GM21737 (cell line): ENCODE measurements around the gene HELZ2.
"Not testable (repeated sequence)": the region's sequence is repeated elsewhere in the genome, so short reads cannot be mapped to it uniquely, and the experiment has no call there.

Source experiments
- ATAC-seq: cut with Tn5 transposase; IDR thresholded peaks from one replicate; pipeline ENCODE4 v1.9.1; 2021; ENCODE audit warnings: mild to moderate bottlenecking, moderate library complexity; ENCODE audit not compliant: unreplicated experiment

HELZ2 gene

GRCh38 chr20:63579017-63579694 is 5.1 kb upstream of the HELZ2 start:
- ATAC-seq = no peak

DNA sequence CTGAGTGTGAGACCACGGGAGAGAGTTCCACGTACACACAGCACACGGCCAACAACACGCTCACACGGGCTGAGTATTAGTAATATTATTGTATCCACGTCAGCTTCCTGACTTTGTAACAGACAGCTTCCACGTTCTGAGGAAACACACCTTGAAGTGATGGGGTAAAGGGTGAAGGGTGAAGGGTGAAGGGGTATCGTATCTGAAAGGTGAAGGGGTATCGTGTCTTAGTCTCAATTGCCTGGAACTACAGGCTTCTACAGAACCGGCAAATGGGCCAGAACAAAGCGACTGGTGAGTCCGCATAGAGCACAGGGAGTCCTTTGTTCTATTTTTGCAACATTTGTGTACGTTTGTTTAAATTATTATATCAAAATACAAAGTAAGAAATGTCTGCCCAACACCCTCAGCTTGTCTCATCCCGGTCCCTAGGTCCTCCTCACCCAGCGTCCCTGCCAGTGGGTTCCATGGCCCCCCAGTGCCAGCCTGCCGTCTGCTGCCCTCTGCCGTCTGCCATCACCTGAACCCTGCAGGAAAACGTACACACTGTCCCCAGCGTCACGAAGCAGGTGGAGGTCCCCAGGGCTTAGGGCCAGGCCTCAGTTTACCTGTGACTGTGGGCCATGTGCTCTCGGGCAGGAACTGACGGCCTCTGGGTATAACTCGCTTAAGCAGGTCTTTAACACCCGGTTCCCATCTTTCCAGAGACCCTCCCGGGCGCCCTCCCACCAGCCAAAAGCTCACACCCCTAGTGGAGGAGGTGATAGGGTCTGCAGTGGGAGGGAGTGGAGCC is 4.4 kb upstream of the HELZ2 start:
- ATAC-seq = no peak

- ATAC-seq = no peak
Observed at GRCh38 chr20:63577317-63577894, 3.4 kb upstream of the HELZ2 start.

DNA sequence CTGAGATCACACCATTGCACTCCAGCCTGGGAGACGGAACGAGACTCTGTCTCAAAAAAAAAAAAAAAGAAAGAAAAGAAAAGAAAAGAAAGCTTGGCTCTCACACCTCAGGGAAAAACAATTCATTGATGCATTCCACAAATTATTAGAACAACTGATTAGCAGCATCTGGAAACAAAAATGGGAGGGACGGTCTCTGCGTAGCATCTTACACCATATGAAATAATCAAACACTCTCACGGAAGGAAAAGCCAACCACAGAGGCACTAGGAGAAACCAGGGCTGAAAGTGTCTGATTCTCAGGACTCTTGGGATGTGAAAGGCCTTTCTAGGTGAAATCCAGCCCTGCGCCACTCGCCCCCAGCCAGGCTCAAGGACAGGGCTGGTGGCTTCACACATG is 2.3 kb upstream of the HELZ2 start:
- no peak for ATAC-seq

GRCh38 chr20:63574829-63575743 is 1.0 kb upstream of the HELZ2 start:
- ATAC-seq = no peak

DNA sequence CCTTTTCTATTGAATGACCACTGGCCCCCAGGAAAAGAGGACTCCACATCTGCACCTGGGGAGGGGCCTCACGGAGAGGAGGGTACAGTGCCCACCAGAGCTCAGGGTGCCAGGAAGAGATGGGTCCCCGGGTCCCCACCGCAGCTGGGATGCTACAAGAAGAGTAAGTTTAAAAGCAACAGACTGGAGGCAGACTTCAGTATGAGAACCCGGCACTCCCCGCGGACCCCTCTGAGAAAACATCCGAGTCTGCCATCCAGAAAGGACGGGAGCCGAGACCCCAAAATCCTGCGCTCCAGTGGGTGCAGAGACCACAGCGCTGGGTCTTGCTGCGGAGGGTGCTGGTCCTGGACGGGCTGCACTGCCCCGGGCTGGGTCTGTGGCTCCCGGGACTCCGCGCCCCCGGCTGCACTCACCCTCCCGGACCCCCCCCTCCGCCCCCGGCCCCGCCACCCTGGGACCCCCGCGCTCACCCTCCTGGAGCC is 350 bp downstream of the HELZ2 start:
- no peak for ATAC-seq

- ATAC-seq = no peak
Observed at GRCh38 chr20:63572788-63573646, 1.0 kb downstream of the HELZ2 start.

DNA sequence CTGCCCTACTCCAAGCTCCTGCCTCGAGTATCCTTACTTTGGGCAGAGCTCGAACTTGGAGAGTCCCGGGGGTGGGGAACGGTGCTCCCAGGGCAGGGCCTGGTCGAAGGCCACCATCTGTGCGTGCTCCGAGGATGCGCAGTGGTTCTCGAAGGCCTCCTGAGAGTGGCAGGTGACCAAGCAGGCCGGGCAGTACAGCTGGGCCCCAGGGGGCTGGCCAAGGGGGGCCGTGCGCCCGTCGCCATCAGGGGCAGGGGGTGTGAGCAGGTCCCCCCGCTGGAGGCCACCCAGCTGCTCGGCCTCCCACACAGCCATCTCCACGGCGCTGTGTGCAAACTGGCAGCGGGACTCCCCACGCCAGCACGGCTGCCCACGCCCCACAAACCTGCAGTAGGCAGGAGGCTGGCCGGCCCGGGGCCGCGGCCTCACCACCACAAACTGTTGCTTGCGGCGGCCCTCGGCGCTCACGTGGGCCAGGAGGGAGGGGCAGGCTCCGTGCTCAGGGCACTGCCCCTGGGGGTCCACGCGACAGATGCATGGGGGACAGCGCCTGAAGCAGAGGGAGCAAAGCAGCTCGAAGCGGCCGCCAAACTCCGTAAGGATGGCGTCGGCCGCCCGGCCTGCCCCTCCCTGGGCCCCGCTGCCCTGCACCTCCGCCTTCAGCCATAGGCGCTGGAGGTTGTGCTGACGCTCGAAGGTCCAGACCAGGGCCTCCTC is 1.8 kb downstream of the HELZ2 start:
- ATAC-seq = no peak

- not testable (repeated sequence) for ATAC-seq
Observed at GRCh38 chr20:63571087-63571478, 3.0 kb downstream of the HELZ2 start.

GRCh38 chr20:63570281-63571086 is 3.6 kb downstream of the HELZ2 start:
- no peak for ATAC-seq

DNA sequence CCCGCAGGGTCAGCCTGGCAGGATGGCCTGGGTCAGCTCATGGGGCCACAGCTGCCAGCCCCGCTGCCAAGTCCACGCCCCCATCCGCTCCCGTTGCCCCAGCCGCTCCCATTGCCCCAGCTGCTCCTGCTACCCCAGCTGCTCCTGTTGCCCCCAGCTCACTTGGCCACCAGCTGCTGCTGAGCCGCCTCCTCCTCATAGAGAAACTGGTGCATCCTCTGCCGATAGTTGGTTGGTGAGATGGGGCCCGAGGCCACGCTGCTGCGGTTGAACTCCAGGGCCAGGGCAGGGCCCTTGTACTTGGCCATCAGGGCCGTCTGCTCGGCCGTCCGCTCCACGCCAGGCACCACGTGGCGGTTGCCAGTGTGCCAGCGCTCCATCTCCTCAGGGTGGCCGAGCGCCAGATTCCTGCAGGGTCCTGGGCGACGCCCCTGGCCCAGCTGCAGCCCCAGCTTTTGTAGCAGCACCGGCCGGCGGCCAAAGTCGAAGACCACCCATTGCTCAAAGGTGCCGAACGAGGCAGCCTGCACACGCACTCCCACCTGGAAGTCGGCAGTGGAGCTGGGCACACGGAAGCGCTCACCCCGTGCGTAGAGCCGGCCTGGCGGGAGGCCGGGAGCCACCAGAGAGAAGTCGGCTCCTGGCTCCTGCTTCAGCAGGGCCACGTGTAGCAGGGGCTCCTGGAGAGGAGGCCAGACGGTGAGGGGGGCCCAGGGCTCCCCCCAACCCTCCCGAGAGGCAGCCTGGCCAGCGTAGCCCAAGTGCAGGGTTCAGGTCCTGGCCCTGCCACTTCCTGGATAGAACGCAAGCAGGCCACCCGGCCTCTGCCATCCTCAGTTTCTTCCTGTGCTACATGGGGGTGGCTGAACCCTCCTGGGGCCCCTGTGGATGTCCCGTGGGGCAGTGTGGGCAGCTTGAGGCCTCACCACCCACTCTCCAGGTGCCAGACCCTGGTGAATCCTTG is 4.8 kb downstream of the HELZ2 start:
- ATAC-seq = no peak

- peak; percentile 26 for ATAC-seq
Observed at GRCh38 chr20:63568170-63568981, 5.7 kb downstream of the HELZ2 start.

- peak; percentile 55 for ATAC-seq
Observed at GRCh38 chr20:63567386-63568169, 6.5 kb downstream of the HELZ2 start.

DNA sequence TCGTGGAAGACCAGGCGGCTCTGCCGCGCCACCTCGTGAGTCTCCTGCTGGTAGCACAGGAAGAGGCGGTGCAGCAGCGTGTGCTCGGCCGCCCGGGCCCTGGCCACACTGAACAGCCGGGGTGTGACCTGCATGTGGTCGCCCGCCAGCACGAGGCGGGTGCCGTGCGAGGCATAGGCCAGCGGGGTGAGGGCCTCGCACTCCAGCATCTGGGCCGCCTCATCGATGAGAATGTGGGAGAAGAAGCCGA is 7.0 kb downstream of the HELZ2 start:
- ATAC-seq = no peak

DNA sequence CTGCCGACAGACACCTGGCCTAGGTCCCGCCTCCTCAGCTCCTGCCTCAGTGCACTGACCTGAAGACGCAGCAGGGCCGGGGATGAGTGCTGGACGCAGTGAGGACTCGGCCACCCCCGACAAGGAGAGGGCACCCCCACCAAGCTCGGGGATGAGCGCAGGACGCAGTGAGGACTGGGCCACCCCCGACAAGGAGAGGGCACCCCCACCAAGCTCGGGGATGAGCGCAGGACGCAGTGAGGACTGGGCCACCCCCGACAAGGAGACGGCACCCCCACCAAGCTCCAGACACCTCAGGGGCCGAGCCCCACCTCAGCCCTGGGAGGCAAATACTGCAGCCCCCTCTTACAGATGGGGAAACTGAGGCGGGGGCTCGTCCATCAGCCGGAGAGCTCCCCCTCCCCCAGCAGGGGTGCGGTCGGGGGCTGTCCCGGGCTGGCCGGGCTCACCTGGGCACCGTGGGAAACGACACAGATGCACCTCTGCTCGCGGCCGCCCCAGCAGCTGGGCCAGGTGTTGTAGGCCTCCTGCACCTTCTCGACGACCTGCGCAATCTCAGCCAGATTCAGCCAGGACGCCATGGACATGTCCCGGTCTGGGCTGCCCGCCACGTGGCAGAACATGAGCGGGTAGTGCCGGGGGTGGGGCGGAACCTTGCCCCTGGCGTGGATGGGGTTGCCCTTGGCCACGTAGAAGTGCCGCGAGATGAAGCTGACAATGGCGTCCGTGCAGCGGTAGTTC is 7.5 kb downstream of the HELZ2 start:
- ATAC-seq = no peak
